Skeletal muscle satellite cell (primary cell): ENCODE measurements around the gene TMEM266.

Source experiments
- H3K27me3 ChIP-seq: 2 replicates; pipeline ENCODE4 v1.7.0; 2013; ENCODE audit warnings: low read length; ENCODE audit not compliant: control insufficient read depth, insufficient read depth
- H3K36me3 ChIP-seq: 2 replicates; pipeline ENCODE4 v1.7.0; 2013; ENCODE audit warnings: mild to moderate bottlenecking, control low read depth, low read length; ENCODE audit not compliant: insufficient read depth
- H3K4me1 ChIP-seq: 2 replicates; pipeline ENCODE4 v1.7.0; 2013; ENCODE audit warnings: low read length; ENCODE audit not compliant: control insufficient read depth, insufficient read depth
- H3K4me2 ChIP-seq: 2 replicates; pipeline ENCODE4 v1.7.0; 2013; ENCODE audit warnings: mild to moderate bottlenecking, low read length
- H3K4me3 ChIP-seq: 2 replicates; pipeline ENCODE4 v1.7.0; 2013; ENCODE audit warnings: low read length
- H3K9ac ChIP-seq: 2 replicates; pipeline ENCODE4 v1.7.0; 2013; ENCODE audit warnings: mild to moderate bottlenecking, low read depth, low read length, moderate library complexity
- H3K9me3 ChIP-seq: replicated peaks from 2 replicates; pipeline ENCODE4 v1.7.0; 2013; ENCODE audit warnings: mild to moderate bottlenecking, control low read depth, low read length

Gene TMEM266

DNA sequence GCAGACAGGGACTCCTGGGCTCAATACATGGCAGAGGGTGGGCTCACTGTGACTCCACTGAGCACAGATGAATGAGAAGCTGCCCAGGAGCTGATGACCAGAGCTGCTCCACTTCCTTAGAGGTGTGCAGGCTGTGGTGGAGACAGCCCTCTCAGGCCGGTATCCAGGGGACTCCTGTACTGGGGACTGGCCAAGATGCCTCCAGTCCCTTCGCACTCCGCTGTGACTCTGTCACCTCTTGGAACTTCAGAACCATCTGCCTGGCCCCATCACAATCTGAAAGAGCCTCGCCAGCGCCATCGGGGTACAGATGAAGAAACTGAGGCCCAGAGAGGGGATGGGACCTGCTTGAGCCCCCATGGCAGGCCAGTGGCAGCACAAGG, 140.3 kb downstream of the TMEM266 start:
- Histone ChIP-seq H3K4me3 (no peak overlapping the region), H3K4me2 (no peak overlapping the region), H3K9me3 (no peaks in the 10 kb centered on the region), H3K9ac (no peak overlapping the region), H3K36me3 (no peaks in the 10 kb centered on the region), H3K27me3 (no peaks in the 10 kb centered on the region), H3K4me1 (peaks cover 45% of the 10 kb centered on the region)

DNA sequence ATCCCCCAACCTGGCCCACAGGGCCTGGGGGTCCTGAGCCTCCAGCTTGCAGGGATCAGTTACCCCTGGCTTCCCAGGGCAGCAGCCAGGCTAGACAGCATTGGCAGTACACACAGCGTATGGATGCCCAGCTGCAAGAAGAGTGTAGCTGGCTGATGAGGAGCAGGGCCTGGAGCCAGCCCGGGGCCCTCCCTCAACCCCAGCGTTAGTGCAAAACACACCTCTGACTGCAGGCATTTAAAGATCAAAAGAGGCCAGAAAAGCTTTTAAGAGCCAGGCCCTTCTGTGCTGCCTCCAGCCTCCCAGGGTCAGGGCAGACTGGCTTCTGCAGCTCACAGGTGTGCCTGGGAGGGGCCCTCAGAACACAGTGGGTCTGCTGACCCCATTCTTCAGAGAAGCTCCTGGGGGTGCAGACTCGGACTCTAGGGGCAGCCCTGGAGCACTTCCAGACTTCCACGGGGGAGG, 140.9 kb downstream of the TMEM266 start:
- no peak overlapping the region for H3K9ac ChIP-seq
- no peak overlapping the region for H3K4me2 ChIP-seq
- peaks cover 43% of the 10 kb centered on the region for H3K4me1 ChIP-seq
- H3K9me3 ChIP-seq: no peaks in the 10 kb centered on the region
- H3K36me3 ChIP-seq: peaks cover under 1% of the 10 kb centered on the region
- no peaks in the 10 kb centered on the region for H3K27me3 ChIP-seq
- no peak overlapping the region for H3K4me3 ChIP-seq

DNA sequence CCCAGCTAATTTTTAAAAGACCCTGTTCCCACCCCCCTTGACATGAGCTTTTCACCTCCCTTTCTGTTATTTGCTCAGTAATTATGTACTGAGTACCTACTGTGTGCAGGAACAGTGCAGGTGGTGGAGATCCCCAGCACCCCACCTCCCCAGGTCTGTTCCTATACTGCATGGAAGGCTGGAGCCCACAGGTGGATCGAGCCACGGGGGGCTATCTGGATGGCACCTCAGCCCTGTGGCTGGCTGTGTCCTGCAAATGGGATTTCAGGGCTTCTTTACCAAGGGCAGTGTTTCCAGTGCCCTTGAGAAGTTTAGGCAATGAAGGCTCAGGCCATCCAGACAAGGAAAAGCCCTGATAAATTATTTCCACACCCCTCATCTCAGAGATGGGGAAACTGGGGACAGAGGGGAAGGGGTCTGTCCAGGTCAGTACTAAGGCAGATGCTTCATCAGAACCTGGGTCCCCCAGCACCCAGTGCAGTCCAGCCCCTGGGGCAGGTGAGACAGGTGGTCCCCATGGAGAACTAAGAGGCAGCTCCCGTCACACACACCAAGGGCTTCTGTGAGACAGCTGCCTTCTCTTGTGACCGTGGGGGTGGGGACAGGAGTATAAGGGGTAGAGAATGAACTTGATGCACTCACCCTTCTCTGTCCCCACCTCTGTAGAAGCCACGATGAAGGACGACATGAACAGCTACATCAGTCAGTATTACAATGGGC, 141.9 kb downstream of the TMEM266 start:
- Histone ChIP-seq H3K27me3 (no peaks in the 10 kb centered on the region), H3K9me3 (no peaks in the 10 kb centered on the region), H3K4me1 (peaks cover 33% of the 10 kb centered on the region), H3K4me2 (no peak overlapping the region), H3K36me3 (peaks cover 10% of the 10 kb centered on the region), H3K4me3 (no peak overlapping the region), H3K9ac (no peak overlapping the region)

DNA sequence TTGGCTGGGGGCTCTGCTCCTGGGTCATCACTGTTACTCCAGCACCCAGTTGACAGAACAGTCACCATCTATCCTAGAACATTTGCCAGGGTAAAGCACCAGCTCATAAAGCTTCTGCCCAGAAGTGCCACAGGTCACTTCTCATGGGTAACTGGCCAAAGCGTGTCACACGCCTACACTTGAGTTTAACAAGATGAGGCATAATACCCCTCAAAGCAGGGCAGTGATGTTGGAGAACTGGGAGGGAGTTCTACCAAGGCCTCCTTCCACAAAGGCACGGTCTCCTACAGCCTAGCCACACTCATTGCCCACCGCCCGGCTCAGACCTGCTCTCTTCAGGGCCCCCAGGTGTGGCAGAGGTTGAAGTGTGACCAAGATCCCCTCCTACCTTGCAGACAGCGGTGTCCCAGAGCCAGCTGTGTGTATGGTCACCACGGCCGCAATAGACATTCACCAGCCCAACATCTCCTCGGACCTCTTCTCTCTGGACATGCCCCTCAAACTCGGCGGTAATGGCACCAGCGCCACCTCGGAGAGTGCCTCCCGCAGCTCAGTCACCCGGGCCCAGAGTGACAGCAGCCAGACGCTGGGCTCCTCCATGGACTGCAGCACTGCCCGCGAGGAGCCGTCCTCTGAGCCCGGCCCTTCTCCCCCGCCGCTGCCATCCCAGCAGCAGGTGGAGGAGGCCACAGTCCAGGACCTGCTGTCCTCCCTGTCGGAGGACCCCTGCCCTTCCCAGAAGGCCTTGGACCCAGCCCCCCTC, 143.7 kb downstream of the TMEM266 start:
- Histone ChIP-seq H3K9ac (no peak overlapping the region), H3K4me2 (no peak overlapping the region), H3K9me3 (no peaks in the 10 kb centered on the region), H3K4me3 (no peak overlapping the region), H3K36me3 (peaks cover 10% of the 10 kb centered on the region), H3K4me1 (peaks cover 14% of the 10 kb centered on the region), H3K27me3 (no peaks in the 10 kb centered on the region)

DNA sequence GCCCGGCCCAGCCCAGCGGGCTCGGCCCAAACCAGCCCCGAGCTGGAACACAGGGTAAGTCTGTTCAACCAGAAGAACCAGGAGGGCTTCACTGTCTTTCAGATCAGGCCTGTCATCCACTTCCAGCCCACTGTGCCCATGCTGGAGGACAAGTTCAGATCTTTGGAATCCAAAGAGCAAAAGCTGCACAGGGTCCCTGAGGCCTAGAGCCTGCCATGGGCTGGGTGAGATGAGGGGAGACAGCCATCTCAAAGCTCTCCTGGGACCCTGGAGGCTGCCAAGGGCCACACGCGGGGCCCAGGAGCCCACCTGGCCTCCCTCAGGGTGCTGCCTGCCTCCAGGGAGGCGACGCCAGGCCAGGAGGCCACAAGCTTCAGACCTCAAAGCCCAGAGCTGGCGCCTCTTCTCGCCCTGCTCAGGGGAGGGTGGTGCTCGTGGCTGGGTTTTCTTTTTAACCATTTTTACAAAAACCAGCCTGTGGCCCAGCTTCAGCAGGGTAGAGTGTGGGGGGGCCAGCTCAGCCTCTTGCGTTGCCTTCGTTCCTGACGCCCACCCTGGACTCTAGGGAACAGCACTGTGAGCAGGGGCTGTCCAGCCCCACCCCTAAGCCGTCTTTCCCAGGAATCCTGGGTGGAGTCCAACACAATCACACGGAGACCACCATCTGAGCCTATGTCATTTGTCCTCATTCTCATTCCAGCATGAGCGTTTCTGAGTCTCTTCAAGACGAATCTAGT, 144.5 kb downstream of the TMEM266 start:
- H3K4me3 ChIP-seq: no peak overlapping the region
- peaks cover 7% of the 10 kb centered on the region for H3K4me1 ChIP-seq
- no peak overlapping the region for H3K4me2 ChIP-seq
- no peaks in the 10 kb centered on the region for H3K9me3 ChIP-seq
- no peak overlapping the region for H3K9ac ChIP-seq
- no peaks in the 10 kb centered on the region for H3K27me3 ChIP-seq
- peaks cover 10% of the 10 kb centered on the region for H3K36me3 ChIP-seq

DNA sequence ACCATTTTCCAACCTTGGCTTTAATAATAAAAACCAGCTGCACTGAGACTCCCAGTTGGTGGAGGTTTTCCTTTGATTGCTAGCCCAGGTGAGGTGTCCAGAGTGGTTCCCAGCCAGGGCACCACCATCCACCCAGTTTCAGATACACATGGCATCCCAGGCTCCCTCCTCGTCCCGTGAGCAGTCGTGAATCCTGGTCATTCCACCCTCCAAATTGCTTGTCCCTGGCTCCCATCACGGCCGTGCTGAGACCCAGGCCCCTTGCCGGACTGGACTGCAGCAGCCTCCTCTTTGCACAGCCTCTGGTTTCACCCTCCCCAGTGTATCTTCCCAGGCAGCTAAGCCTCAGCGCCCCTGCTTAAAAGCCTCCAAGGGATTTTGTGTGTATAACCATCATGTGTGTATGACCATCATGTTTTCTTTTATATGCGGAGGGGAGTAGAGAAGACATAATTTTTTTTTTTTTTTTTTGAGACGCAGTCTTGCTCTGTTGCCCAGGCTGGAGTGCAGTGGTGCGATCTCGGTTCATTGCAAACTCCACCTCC, 145.2 kb downstream of the TMEM266 start:
- Histone ChIP-seq H3K4me3 (no peak overlapping the region), H3K9me3 (no peaks in the 10 kb centered on the region), H3K27me3 (no peaks in the 10 kb centered on the region), H3K9ac (no peak overlapping the region), H3K4me1 (no peaks in the 10 kb centered on the region), H3K36me3 (peaks cover 14% of the 10 kb centered on the region), H3K4me2 (no peak overlapping the region)

DNA sequence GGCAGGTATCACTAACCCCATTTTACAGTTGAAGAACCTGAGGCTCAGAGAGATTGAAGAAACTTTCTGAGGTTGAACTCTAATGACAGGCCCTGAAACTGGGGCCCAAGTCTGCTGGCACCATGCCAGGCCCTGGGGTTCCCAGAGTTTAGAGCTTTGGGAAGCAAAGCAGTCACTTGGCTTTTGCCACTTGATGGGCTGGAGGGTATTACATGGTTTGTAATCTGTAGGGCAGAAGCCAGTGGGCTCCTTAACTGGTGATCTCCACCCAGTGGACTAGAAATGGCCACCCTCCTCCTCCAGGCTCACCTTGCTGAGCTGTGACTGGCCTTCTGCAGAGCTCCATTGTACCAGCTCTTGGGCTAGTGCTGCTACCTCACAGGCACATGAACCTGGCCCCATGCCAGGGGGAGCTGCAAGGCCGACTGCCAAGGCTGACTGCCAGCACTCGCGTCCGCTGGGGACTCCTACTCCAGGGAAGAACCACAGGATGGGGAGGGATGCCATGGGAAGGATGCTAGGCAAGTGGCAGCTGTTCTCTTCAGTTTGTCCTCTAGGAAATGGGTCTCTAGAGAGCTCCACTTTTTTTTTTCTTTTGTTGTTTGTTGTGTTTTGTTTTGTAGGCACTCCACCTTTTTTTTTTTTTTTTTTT, 146.7 kb downstream of the TMEM266 start:
- Histone ChIP-seq H3K4me1 (no peaks in the 10 kb centered on the region), H3K4me2 (no peak overlapping the region), H3K4me3 (no peak overlapping the region), H3K9me3 (no peaks in the 10 kb centered on the region), H3K9ac (no peak overlapping the region), H3K27me3 (no peaks in the 10 kb centered on the region), H3K36me3 (peaks cover 14% of the 10 kb centered on the region)

DNA sequence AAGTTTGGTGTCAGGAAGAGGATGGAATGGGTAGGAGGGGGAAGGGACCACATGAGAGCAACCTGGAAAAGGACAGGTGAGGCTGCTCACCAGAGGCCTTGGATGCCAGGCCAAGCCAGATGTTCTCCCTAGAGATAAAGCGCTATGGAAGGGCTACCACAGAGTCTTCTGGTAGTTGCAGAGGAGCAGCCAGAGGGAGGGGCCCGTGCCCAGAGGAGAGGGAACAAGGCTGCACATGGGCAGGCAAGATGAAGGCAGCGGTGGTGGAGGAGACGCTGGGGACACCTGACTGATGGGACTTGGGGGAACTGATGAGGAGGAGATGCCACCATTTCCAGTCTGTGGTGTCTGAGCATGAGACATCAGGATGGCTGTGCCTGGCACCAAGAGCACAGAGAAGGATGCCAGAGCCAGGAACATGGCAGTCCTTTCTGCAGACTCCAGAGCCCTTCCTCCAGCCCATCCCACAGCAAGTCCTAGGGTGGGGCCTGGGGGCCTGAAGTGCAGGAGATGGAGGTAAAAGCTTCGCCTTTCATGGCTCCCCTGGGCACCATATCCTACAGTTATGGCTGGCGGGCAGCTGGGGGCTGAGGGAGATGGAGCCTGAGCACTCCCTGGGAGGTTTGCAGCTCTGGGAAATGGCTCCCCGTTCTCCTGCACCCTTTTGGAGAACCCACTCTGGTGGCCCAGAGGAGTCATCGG, 148.4 kb downstream of the TMEM266 start:
- no peak overlapping the region for H3K4me3 ChIP-seq
- no peaks in the 10 kb centered on the region for H3K9me3 ChIP-seq
- no peaks in the 10 kb centered on the region for H3K27me3 ChIP-seq
- peaks cover 14% of the 10 kb centered on the region for H3K36me3 ChIP-seq
- no peak overlapping the region for H3K9ac ChIP-seq
- no peak overlapping the region for H3K4me2 ChIP-seq
- H3K4me1 ChIP-seq: no peaks in the 10 kb centered on the region

DNA sequence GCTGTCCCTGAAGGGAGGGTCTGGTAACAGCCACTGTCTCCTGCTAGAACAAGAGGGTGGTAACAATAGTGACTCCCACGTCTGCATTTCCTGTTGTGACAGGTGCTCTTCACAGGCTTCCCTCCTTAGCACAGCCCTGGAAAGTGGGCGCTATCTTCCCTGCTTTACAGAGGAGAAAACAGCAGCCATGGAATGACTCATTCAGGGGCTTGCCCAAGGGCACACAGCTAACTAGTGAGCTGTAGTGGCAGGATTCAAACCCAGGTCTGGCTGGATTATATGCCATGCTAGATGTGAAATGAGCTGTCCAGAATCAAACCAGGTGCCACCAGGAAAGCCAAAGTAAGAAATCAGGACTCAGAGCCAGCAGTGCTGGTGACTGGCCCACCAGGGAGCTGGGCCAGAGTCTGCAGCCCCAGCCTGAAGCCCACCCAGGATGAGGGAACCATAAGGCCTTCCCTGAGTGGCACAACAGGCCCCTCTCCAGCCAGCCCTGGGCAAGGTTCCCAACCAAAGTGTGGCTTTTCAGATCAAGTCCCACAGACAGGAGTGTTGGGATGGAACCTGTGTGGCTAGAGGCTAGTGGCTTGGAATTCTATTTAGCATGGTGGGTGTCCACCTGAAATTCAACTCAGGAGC, 149.1 kb downstream of the TMEM266 start:
- no peaks in the 10 kb centered on the region for H3K4me1 ChIP-seq
- H3K4me3 ChIP-seq: no peak overlapping the region
- H3K9ac ChIP-seq: no peak overlapping the region
- H3K36me3 ChIP-seq: peaks cover 14% of the 10 kb centered on the region
- H3K4me2 ChIP-seq: no peak overlapping the region
- no peaks in the 10 kb centered on the region for H3K27me3 ChIP-seq
- no peaks in the 10 kb centered on the region for H3K9me3 ChIP-seq

DNA sequence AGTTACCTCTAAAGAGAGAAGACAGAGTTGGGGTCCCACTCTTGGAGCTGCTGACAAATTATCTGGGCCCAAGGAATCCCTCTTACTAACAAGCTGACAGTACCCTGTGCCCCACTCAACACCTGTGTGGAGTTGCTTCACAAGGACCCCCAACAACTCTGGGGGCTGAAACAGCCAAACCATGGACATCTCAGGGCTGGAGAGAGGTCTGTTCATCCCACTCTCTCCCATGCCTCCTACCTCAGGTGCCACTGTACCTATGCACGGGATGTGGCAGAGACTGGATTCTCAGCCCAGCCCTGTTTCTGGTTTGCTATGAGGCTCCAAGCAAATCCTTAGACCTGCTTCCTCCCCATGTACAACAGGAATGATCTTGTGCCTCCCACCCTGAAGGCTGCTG, 149.7 kb downstream of the TMEM266 start:
- Histone ChIP-seq H3K4me3 (no peak overlapping the region), H3K9ac (no peak overlapping the region), H3K9me3 (no peaks in the 10 kb centered on the region), H3K4me1 (no peaks in the 10 kb centered on the region), H3K36me3 (peaks cover 18% of the 10 kb centered on the region), H3K4me2 (no peak overlapping the region), H3K27me3 (no peaks in the 10 kb centered on the region)
